ENCODE results near the gene PPM1L.

DNA sequence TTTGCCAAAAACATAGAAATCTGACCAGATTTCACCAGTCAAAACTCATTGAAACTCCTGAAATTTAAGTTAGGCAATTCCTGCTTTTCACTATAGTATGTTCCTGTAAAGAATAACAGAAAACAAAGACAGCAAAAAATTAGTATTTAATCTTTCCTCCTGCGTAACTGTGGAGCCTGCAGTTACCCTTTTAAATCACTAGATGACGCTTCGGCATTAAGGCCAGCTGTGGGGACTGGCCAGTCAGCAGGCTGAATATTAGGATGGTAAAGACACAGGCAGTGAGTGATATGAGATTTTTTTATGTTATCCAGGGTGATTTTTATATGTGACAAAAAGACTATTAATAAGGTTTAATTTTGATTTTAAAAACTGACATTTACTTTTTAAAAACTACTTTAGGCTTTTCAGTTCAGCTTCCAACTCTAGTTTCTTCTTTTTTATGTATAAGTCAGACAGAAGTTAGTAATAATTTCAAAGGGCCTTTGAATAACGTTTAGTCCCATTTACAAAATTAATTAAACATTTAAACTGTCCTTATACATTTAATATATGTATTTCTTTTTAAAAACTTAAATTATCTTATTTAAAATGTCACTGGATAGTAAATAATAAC lies 165.1 kb downstream of the PPM1L start:
- TF ChIP-seq, protein P1, sequence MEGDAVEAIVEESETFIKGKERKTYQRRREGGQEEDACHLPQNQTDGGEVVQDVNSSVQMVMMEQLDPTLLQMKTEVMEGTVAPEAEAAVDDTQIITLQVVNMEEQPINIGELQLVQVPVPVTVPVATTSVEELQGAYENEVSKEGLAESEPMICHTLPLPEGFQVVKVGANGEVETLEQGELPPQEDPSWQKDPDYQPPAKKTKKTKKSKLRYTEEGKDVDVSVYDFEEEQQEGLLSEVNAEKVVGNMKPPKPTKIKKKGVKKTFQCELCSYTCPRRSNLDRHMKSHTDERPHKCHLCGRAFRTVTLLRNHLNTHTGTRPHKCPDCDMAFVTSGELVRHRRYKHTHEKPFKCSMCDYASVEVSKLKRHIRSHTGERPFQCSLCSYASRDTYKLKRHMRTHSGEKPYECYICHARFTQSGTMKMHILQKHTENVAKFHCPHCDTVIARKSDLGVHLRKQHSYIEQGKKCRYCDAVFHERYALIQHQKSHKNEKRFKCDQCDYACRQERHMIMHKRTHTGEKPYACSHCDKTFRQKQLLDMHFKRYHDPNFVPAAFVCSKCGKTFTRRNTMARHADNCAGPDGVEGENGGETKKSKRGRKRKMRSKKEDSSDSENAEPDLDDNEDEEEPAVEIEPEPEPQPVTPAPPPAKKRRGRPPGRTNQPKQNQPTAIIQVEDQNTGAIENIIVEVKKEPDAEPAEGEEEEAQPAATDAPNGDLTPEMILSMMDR (conservative IDR thresholded peaks at IDR 0.05), result peak; percentile 91
- no peak for TF ChIP-seq EZH2 (IDR thresholded peaks at IDR 0.05; ENCODE audit: low read depth)

Measured in PC-9 (cell line).